ENCODE results near the gene KRTAP10-8. TPM values are rescaled to one million over a fixed set of nuclear protein-coding genes. Genes with fewer than 3 reads are reported as not detected.
"Not testable (repeated sequence)": the region's sequence is repeated elsewhere in the genome, so short reads cannot be mapped to it uniquely, and the experiment has no call there.

KRTAP10-8 gene
- total RNA-seq, 4 donors from 2014 or later = not detected

DNA sequence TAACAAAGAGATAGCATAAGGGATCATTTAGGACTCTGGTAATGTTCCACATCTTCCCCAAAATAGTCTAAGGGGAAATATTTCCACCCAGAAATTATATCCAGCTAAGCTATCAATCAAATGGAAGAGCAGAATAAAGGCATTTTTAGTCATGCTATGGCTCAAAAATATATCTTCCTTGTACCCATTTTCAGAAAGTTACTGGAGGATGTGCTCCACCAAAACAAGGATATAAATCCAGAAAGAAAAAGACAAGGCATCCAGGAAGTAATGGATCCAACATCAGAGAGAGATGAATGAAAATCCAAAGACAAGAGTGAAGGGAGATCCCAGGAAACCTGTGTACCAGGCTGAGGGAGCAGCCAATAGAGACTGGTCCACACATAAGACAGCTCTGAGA is 2.7 kb upstream of the KRTAP10-8 start:
- H3K27me3 ChIP-seq = peaks cover 0 to 30% (median 0%) of the 10 kb centered on the region in 4 donors
- no peaks in the 10 kb centered on the region for H3K4me1 ChIP-seq
- no peak for TF ChIP-seq CTCF (IDR thresholded peaks at IDR 0.05)
- TF ChIP-seq POLR2AphosphoS5 (IDR thresholded peaks at IDR 0.05) = no peak
- TF ChIP-seq POLR2A (IDR thresholded peaks at IDR 0.05; ENCODE audit: low read depth) = no peak
- no peak for TF ChIP-seq EP300 (IDR thresholded peaks at IDR 0.05)
- no peak overlapping the region for H3K4me3 ChIP-seq
- peaks cover 0 to 34% (median 23%) of the 10 kb centered on the region in 4 donors for H3K9me3 ChIP-seq
- intact Hi-C loops (cut with DNase I) = no loop called here
- H3K27ac ChIP-seq (replicated peaks in 1 of 4) = no peak overlapping the region
- no peaks in the 10 kb centered on the region for H3K36me3 ChIP-seq
- no peak for DNase-seq (ENCODE audit: extremely low spot score)

DNA sequence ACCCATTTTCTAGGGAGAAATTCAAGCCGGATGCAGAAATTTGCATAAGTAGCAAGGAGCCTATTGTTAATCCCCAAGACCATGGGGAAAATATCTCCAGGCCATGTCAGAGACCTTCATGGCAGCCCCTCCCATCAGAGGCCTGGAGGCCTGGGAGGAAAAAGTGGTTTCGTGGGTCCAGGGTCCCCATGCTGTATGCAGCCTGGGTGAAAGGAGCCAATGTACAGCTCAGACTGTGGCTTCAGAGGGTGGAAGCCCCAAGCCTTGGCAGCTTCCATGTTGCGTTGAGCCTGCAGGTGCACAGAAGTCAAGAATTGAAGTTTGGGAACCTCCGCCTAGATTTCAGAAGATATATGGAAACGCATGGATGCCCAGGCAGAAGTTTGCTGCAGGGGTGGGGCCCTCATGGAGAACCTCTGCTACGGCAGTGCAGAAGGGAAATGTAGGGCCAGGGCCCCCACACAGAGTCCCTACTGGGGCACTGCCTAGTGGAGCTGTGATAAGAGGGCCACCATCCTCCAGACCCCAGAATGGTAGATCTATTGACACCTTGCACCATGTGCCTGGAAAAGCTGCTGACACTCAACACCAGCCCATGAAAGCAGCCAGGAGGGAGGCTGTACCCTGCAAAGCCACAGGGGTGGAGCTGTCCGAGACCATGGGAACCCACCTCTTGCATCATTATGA is 1.6 kb upstream of the KRTAP10-8 start:
- H3K36me3 ChIP-seq; intact Hi-C loops (cut with DNase I); H3K4me1 ChIP-seq; H3K27ac ChIP-seq (replicated peaks in 1 of 4); H3K4me3 ChIP-seq: not testable (repeated sequence)
- WGBS = 94% methylated on average over 6 of the region's 7 CpGs
- Histone ChIP-seq H3K27me3 (peaks cover 0 to 37% (median 0%) of the 10 kb centered on the region in 4 donors), H3K9me3 (peaks cover 0 to 31% (median 23%) of the 10 kb centered on the region in 4 donors)
- DNase-seq (ENCODE audit: extremely low spot score) = peak; percentile 26

DNA sequence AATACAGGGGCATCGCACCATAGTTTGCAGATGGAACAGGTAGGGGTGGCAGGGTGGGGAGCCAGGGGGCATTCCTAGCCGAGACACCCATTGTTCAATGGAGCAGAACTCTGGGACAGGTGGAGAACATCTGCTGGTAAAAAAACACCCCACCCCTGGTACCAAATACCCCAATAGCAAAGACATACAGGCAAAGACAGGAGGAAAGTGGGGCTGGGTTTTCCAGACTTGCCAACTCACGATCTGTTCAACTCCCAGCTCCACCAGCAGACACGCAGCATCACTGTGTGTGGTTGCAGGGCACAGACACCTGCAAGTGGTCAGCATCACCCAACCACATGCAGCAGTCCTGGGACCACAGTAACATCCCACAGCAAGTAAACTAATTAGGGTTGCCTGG is 328 bp upstream of the KRTAP10-8 start:
- 93% methylated on average over 4 of the region's 4 CpGs for WGBS
- Histone ChIP-seq H3K27me3 (peaks cover 0 to 45% (median 0%) of the 10 kb centered on the region in 4 donors), H3K9me3 (peaks cover 0 to 31% (median 23%) of the 10 kb centered on the region in 4 donors), H3K36me3 (no peaks in the 10 kb centered on the region), H3K4me1 (no peaks in the 10 kb centered on the region), H3K27ac (replicated peaks in 1 of 4) (no peak overlapping the region), H3K4me3 (no peak overlapping the region)
- DNase-seq (ENCODE audit: extremely low spot score) = peak; percentile 75
- TF ChIP-seq POLR2AphosphoS5 (IDR thresholded peaks at IDR 0.05) = no peak
- no peak for TF ChIP-seq CTCF (IDR thresholded peaks at IDR 0.05)
- TF ChIP-seq EP300 (IDR thresholded peaks at IDR 0.05) = no peak
- TF ChIP-seq POLR2A (IDR thresholded peaks at IDR 0.05; ENCODE audit: low read depth) = no peak
- intact Hi-C loops (cut with DNase I) = no loop called here

DNA sequence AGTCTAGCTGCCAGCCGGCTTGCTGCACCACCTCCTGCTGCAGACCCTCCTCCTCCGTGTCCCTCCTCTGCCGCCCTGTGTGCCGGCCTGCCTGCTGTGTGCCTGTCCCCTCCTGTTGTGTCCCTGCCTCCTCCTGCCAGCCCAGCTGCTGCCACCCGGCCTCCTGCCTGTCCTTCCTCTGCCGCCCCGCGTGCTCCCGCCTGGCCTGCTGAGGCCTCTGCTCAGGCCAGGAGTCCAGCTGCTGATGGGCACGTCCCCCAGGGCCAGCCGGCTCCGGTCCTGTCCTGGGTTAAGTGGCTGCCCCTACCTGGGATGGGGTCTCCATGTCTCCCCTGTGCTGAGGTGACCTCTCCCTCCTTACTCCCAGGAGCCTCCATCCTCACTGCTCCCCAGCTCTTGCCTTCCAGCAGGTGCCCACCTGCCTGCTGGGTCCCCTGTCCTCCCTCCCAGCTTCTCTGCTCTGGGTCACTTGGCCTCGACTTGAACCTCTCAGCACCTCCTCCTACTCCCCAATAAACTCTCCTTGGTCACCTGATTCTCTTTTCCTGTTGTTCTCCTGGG is 870 bp downstream of the KRTAP10-8 start:
- peak; percentile 68 for DNase-seq (ENCODE audit: extremely low spot score)
- no peaks in the 10 kb centered on the region for H3K4me1 ChIP-seq
- H3K27me3 ChIP-seq = peaks cover 0 to 50% (median 0%) of the 10 kb centered on the region in 4 donors
- no peak overlapping the region for H3K27ac ChIP-seq (replicated peaks in 1 of 4)
- TF ChIP-seq EP300 (IDR thresholded peaks at IDR 0.05) = no peak
- no peak for TF ChIP-seq CTCF (IDR thresholded peaks at IDR 0.05)
- no peak for TF ChIP-seq POLR2A (IDR thresholded peaks at IDR 0.05; ENCODE audit: low read depth)
- TF ChIP-seq POLR2AphosphoS5 (IDR thresholded peaks at IDR 0.05) = no peak
- no peaks in the 10 kb centered on the region for H3K36me3 ChIP-seq
- no peak overlapping the region for H3K4me3 ChIP-seq
- peaks cover 0 to 31% (median 23%) of the 10 kb centered on the region in 4 donors for H3K9me3 ChIP-seq
- intact Hi-C loops (cut with DNase I) = no loop called here
- WGBS = 88% methylated on average over 12 of the region's 13 CpGs

GRCh38 chr21:44613386-44614155 is 1.7 kb downstream of the KRTAP10-8 start:
- intact Hi-C loops (cut with DNase I) = no loop called here
- TF ChIP-seq CTCF (IDR thresholded peaks at IDR 0.05) (no peak), EP300 (IDR thresholded peaks at IDR 0.05) (no peak), POLR2AphosphoS5 (IDR thresholded peaks at IDR 0.05) (no peak), POLR2A (IDR thresholded peaks at IDR 0.05; ENCODE audit: low read depth) (no peak)
- Histone ChIP-seq H3K9me3 (peaks cover 0 to 31% (median 23%) of the 10 kb centered on the region in 4 donors), H3K4me3 (no peak overlapping the region), H3K27ac (replicated peaks in 1 of 4) (no peak overlapping the region), H3K27me3 (peaks cover 0 to 50% (median 0%) of the 10 kb centered on the region in 4 donors), H3K36me3 (no peaks in the 10 kb centered on the region), H3K4me1 (no peaks in the 10 kb centered on the region)
- WGBS = 93% methylated on average over 23 of the region's 26 CpGs
- peak; percentile 77 for DNase-seq (ENCODE audit: extremely low spot score)
